BJ (cell line): Measurements from ENCODE around the gene MED17. TPM values are rescaled to one million over a fixed set of nuclear protein-coding genes. Genes with fewer than 3 reads are reported as not detected.
A peak's percentile ranks its signal among the peaks of the same experiment; 100 is the strongest.

Experiments used
- CTCF ChIA-PET: fragments of 350-600 bp; formaldehyde crosslinking; extraction: SDS; loops from one replicate; lab custom pipeline; 2021; ENCODE audit warnings: antibody characterized with exemption, inconsistent platforms; lab: Yijun Ruan, JAX
- POLR2A ChIA-PET: fragments of 300-600 bp; sonication (Branson Sonifier 250); formaldehyde crosslinking; extraction: SDS; loops from one replicate; lab custom pipeline; 2021; ENCODE audit warnings: antibody characterized with exemption; lab: Charles Lee
- DNase-seq: peaks from one replicate; pipeline ENCODE4 v3.0.0-alpha.2; 2011; ENCODE audit warnings: low read depth
- H3K27me3 ChIP-seq: 2 replicates; pipeline ENCODE4 v1.6.0; 2011; ENCODE audit warnings: low read length; ENCODE audit not compliant: control insufficient read depth, insufficient read depth
- H3K36me3 ChIP-seq: 2 replicates; pipeline ENCODE4 v1.5.1; 2011; ENCODE audit warnings: low read length; ENCODE audit not compliant: control insufficient read depth, insufficient read depth
- H3K4me3 ChIP-seq: 2 replicates; pipeline ENCODE4 v1.5.1; 2011; ENCODE audit warnings: low read depth, mild to moderate bottlenecking, control low read depth, low read length
- CTCF ChIP-seq: IDR thresholded peaks from 2 replicates; pipeline ENCODE4 v1.5.1; 2011; ENCODE audit warnings: low read depth, mild to moderate bottlenecking, control low read depth, inconsistent platforms, low read length, moderate library complexity; ENCODE audit not compliant: insufficient read depth
- polyA plus RNA-seq: library from polyadenylated mRNA; depleted of rRNA; stranded (reverse); fragments of >200 nt; gene quantifications from 2 replicates; pipeline ENCODE4 v1.2.3, GENCODE V29; 2011

The MED17 gene
- polyA plus RNA-seq, 1 experiment, result 10.4 TPM

- CTCF ChIA-PET, result interaction anchor here (0.6 to 1.6 kb wide), 3 partner anchors 9 to 20 kb away, joined by 3 to 4 read pairs (median 3); no protein-coding TSS in a partner anchor
- peak; percentile 87 for DNase-seq
- 0 out of 2 replicates have a peak, but pooled peaks have one; percentile 5 for TF ChIP-seq CTCF
- Histone ChIP-seq H3K36me3 (peaks cover 9% of the 10 kb centered on the region), H3K27me3 (no peaks in the 10 kb centered on the region), H3K4me3 (peak within 1 kb of the TSS; percentile 82)
- POLR2A ChIA-PET, result interaction anchor here (0.6 to 0.7 kb wide), 4 partner anchors 151 to 1191 kb away, joined by 3 to 14 read pairs (median 4); no protein-coding TSS in a partner anchor
These were observed 42.8 kb upstream of the MED17 start, which contains the start of the genes C11orf54 and TAF1D for GRCh38 chr11:93741094-93741881. Gene C11orf54 (plus strand): TSS chr11:93741672. CDS start chr11:93747394, 5,722 bp downstream. Gene TAF1D (minus strand): TSS chr11:93741495. CDS start chr11:93739304, 2,191 bp downstream.

- CTCF ChIA-PET, result interaction anchor here (0.8 to 1.6 kb wide), 2 partner anchors 9 to 34 kb away, joined by 4 read pairs; no protein-coding TSS in a partner anchor
- peaks cover 9% of the 10 kb centered on the region for H3K36me3 ChIP-seq
- POLR2A ChIA-PET, result interaction anchor here (0.6 kb wide), 1 partner anchor 168 kb away, joined by 3 read pairs; no protein-coding TSS in a partner anchor
These were observed 42.2 kb upstream of the MED17 start for GRCh38 chr11:93741882-93742226.

DNA sequence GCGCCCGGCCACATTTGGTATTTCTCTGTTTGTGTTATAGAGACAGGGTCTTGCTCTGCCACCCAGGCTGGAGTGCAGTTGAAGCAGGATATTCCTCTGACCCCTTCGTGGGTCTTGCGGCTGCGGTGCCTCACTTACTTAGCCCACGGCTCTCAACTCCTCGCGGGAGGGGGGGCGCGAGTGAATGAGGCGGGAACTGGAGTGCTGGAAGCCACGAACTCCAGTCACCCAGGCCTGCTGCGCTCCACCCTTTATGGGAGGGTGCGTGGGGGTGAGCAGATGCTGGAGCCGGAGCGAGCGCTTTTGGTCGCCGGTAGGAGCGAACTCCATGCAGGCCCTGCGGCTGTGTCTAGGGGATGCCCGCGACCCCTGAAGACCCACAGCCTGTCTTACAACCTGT, 40.8 kb upstream of the MED17 start:
- DNase-seq, result no peak
- no peaks in the 10 kb centered on the region for H3K27me3 ChIP-seq
- no peak overlapping the region for H3K4me3 ChIP-seq
- ChIA-PET POLR2A (no interaction called here), CTCF (no interaction called here)
- H3K36me3 ChIP-seq, result peaks cover 6% of the 10 kb centered on the region
- no peak for TF ChIP-seq CTCF

More at GRCh38 chr11:93741882-93742226, 42.2 kb upstream of the MED17 start:
- DNase-seq, result peak; percentile 24
- Histone ChIP-seq H3K4me3 (peak overlapping the region; percentile 82), H3K27me3 (no peaks in the 10 kb centered on the region)
- no peak for TF ChIP-seq CTCF

GRCh38 chr11:93744669-93745004, 39.4 kb upstream of the MED17 start:
- CTCF ChIA-PET, result interaction anchor here (1.7 kb wide), 1 partner anchor 9 kb away, joined by 4 read pairs; no protein-coding TSS in a partner anchor
- DNase-seq, result no peak
- TF ChIP-seq CTCF, result no peak

More at GRCh38 chr11:93744669-93745004, 39.4 kb upstream of the MED17 start:
- POLR2A ChIA-PET, result no interaction called here
- H3K4me3 ChIP-seq, result no peak overlapping the region
- no peaks in the 10 kb centered on the region for H3K27me3 ChIP-seq
- H3K36me3 ChIP-seq, result peaks cover 6% of the 10 kb centered on the region
